Measurements from ENCODE around the gene SLC43A2. TPM values are rescaled to one million over a fixed set of nuclear protein-coding genes. Genes with fewer than 3 reads are reported as not detected.

Gene SLC43A2
- total and polyA plus RNA-seq, 2 of the 13 experiments (the other 11 are each of a cell fraction or from before 2014, with no cell fraction given) = 7.3 to 20.0 TPM

GRCh38 chr17:1626333-1626732 is 2.3 kb downstream of the SLC43A2 start:
- POLR2A ChIA-PET = no interaction called here
- H3K27ac ChIP-seq (ENCODE audit: extremely low read length, insufficient read depth, low read length) = peak overlapping the region; percentile 2
- no peak for FAIRE-seq

GRCh38 chr17:1625581-1625980 is 3.1 kb downstream of the SLC43A2 start:
- DNase-seq (ENCODE audit: low spot score) (no peak), ATAC-seq (no peak), FAIRE-seq (no peak)
- no peaks in the 10 kb centered on the region for H3K79me2 ChIP-seq (ENCODE audit: insufficient read depth, low read length)
- intact Hi-C loops (cut with micrococcal nuclease; ENCODE audit: unreplicated experiment) (no loop called here), in situ Hi-C loops (cut with HindIII; ENCODE audit: extremely low pct_ligation_motif_present, low pct_unique_long_range_greater_than_20kb) (loop anchor here (5.0 kb wide), 1 partner anchor 48 kb away; no protein-coding TSS in a partner anchor)
- no peak overlapping the region for H2AFZ ChIP-seq (ENCODE audit: low read length)
- 0 out of 2 replicates have a peak overlapping the region, but pooled peaks have one; percentile 23 for H3K9ac ChIP-seq (ENCODE audit: insufficient read depth, low read depth, low read length)
- H4K20me1 ChIP-seq (ENCODE audit: insufficient read depth, low read length) = no peaks in the 10 kb centered on the region
- no TSS peak for BruUV-seq (replicated peaks)
- H3K27me3 ChIP-seq (ENCODE audit: control insufficient read depth in 1 of 2, insufficient read depth in 2 of 2, low read length in 2 of 2) = no peaks in the 10 kb centered on the region; a peak in 1 of 5 replicates
- H3K36me3 ChIP-seq (replicated peaks in 1 of 2; ENCODE audit: control insufficient read depth in 1 of 2, insufficient read depth in 2 of 2, low read length in 2 of 2) = peaks cover 0 to 2% of the 10 kb centered on the region in 2 experiments; a peak in 1 of 5 replicates
- no peak overlapping the region for H3K4me2 ChIP-seq (ENCODE audit: low read depth, low read length)
- no peak for TF ChIP-seq ZFYVE20 (CRISPR knock-in tag; IDR thresholded peaks at IDR 0.05; ENCODE audit: borderline replicate concordance, low read depth)
- no peak for TF ChIP-seq ZNF225 (CRISPR knock-in tag; IDR thresholded peaks at IDR 0.05)
- TF ChIP-seq ARID2 (CRISPR knock-in tag; IDR thresholded peaks at IDR 0.05; ENCODE audit: borderline replicate concordance) = no peak
- no peak for TF ChIP-seq MEIS1 (CRISPR knock-in tag; IDR thresholded peaks at IDR 0.05; ENCODE audit: borderline replicate concordance)
- TF ChIP-seq, protein P1, sequence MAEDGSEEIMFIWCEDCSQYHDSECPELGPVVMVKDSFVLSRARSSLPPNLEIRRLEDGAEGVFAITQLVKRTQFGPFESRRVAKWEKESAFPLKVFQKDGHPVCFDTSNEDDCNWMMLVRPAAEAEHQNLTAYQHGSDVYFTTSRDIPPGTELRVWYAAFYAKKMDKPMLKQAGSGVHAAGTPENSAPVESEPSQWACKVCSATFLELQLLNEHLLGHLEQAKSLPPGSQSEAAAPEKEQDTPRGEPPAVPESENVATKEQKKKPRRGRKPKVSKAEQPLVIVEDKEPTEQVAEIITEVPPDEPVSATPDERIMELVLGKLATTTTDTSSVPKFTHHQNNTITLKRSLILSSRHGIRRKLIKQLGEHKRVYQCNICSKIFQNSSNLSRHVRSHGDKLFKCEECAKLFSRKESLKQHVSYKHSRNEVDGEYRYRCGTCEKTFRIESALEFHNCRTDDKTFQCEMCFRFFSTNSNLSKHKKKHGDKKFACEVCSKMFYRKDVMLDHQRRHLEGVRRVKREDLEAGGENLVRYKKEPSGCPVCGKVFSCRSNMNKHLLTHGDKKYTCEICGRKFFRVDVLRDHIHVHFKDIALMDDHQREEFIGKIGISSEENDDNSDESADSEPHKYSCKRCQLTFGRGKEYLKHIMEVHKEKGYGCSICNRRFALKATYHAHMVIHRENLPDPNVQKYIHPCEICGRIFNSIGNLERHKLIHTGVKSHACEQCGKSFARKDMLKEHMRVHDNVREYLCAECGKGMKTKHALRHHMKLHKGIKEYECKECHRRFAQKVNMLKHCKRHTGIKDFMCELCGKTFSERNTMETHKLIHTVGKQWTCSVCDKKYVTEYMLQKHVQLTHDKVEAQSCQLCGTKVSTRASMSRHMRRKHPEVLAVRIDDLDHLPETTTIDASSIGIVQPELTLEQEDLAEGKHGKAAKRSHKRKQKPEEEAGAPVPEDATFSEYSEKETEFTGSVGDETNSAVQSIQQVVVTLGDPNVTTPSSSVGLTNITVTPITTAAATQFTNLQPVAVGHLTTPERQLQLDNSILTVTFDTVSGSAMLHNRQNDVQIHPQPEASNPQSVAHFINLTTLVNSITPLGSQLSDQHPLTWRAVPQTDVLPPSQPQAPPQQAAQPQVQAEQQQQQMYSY (CRISPR knock-in tag; IDR thresholded peaks at IDR 0.05) = no peak
- no peak for TF ChIP-seq PCBP1 (IDR thresholded peaks at IDR 0.05; ENCODE audit: borderline replicate concordance, low read depth, low read length)
- ChIA-PET CTCF (ENCODE audit: low intra/inter-chr PET ratio, low total read pairs) (no interaction called here), POLR2A (no interaction called here)
- H3K27ac ChIP-seq (ENCODE audit: extremely low read length, insufficient read depth, low read length) = no peak overlapping the region
- no peaks in the 10 kb centered on the region for H3K9me3 ChIP-seq (ENCODE audit: low read length)
- 78% methylated on average over 6 of the region's 6 CpGs for WGBS (ENCODE audit: low lambda C conversion rate)
- peaks cover 56% of the 10 kb centered on the region for H3K4me1 ChIP-seq (ENCODE audit: insufficient read depth, low read length)
- no peak overlapping the region for H3K4me3 ChIP-seq (replicated peaks in 1 of 3; ENCODE audit: insufficient read depth in 1 of 3, low read depth in 2 of 3, low read length in 3 of 3)

More at GRCh38 chr17:1626333-1626732, 2.3 kb downstream of the SLC43A2 start:
- Histone ChIP-seq H3K79me2 (ENCODE audit: insufficient read depth, low read length) (no peaks in the 10 kb centered on the region), H3K9me3 (ENCODE audit: low read length) (no peaks in the 10 kb centered on the region), H3K4me2 (ENCODE audit: low read depth, low read length) (peak overlapping the region; percentile 99), H3K27me3 (ENCODE audit: control insufficient read depth in 1 of 2, insufficient read depth in 2 of 2, low read length in 2 of 2) (no peaks in the 10 kb centered on the region; a peak in 1 of 5 replicates), H3K4me3 (replicated peaks in 1 of 3; ENCODE audit: insufficient read depth in 1 of 3, low read depth in 2 of 3, low read length in 3 of 3) (no peak overlapping the region), H3K4me1 (ENCODE audit: insufficient read depth, low read length) (peaks cover 49% of the 10 kb centered on the region), H2AFZ (ENCODE audit: low read length) (no peak overlapping the region), H3K36me3 (replicated peaks in 1 of 2; ENCODE audit: control insufficient read depth in 1 of 2, insufficient read depth in 2 of 2, low read length in 2 of 2) (peaks cover 0 to 2% of the 10 kb centered on the region in 2 experiments; a peak in 1 of 5 replicates), H4K20me1 (ENCODE audit: insufficient read depth, low read length) (no peaks in the 10 kb centered on the region), H3K9ac (ENCODE audit: insufficient read depth, low read depth, low read length) (no peak overlapping the region)
- TF ChIP-seq, protein P2, sequence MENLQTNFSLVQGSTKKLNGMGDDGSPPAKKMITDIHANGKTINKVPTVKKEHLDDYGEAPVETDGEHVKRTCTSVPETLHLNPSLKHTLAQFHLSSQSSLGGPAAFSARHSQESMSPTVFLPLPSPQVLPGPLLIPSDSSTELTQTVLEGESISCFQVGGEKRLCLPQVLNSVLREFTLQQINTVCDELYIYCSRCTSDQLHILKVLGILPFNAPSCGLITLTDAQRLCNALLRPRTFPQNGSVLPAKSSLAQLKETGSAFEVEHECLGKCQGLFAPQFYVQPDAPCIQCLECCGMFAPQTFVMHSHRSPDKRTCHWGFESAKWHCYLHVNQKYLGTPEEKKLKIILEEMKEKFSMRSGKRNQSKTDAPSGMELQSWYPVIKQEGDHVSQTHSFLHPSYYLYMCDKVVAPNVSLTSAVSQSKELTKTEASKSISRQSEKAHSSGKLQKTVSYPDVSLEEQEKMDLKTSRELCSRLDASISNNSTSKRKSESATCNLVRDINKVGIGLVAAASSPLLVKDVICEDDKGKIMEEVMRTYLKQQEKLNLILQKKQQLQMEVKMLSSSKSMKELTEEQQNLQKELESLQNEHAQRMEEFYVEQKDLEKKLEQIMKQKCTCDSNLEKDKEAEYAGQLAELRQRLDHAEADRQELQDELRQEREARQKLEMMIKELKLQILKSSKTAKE (CRISPR knock-in tag; IDR thresholded peaks at IDR 0.05; ENCODE audit: borderline replicate concordance) = no peak
- TF ChIP-seq TEAD2 (CRISPR knock-in tag; IDR thresholded peaks at IDR 0.05) (no peak), ZNF589 (CRISPR knock-in tag; conservative IDR thresholded peaks at IDR 0.05) (no peak), NFKBIZ (CRISPR knock-in tag; IDR thresholded peaks at IDR 0.05) (no peak), ZNF496 (CRISPR knock-in tag; IDR thresholded peaks at IDR 0.05; ENCODE audit: insufficient replicate concordance) (no peak), ZMYM3 (CRISPR knock-in tag; IDR thresholded peaks at IDR 0.05) (no peak)
- WGBS (ENCODE audit: low lambda C conversion rate) = 64% methylated on average over 3 of the region's 3 CpGs
- no TSS peak for BruUV-seq (replicated peaks)
- CTCF ChIA-PET (ENCODE audit: low intra/inter-chr PET ratio, low total read pairs) = no interaction called here
- DNase-seq (ENCODE audit: low spot score) (no peak), ATAC-seq (no peak)
- intact Hi-C loops (cut with micrococcal nuclease; ENCODE audit: unreplicated experiment) = no loop called here
- in situ Hi-C loops (cut with HindIII; ENCODE audit: extremely low pct_ligation_motif_present, low pct_unique_long_range_greater_than_20kb) = loop anchor here (5.0 kb wide), 1 partner anchor 49 kb away; no protein-coding TSS in a partner anchor

Measured in HepG2 (cell line).